GM18519 (cell line): ENCODE results near the gene UBE2J2.

Experiments
- ATAC-seq: cut with Tn5 transposase; IDR thresholded peaks from one replicate; pipeline ENCODE4 v1.9.1; 2021; ENCODE audit warnings: mild to moderate bottlenecking, moderate library complexity; ENCODE audit not compliant: unreplicated experiment, low FRiP score

Gene UBE2J2

GRCh38 chr1:1231400-1232207 lies 42.0 kb downstream of the UBE2J2 start, which contains the start of gene SDF4:
Gene SDF4 (minus strand): TSS chr1:1232001. CDS start chr1:1228772, 3,229 bp downstream.
- ATAC-seq: peak; percentile 83

GRCh38 chr1:1230656-1231399 lies 42.8 kb downstream of the UBE2J2 start:
- no peak for ATAC-seq

- ATAC-seq: no peak
These were observed 43.9 kb downstream of the UBE2J2 start for GRCh38 chr1:1229770-1230169.

DNA sequence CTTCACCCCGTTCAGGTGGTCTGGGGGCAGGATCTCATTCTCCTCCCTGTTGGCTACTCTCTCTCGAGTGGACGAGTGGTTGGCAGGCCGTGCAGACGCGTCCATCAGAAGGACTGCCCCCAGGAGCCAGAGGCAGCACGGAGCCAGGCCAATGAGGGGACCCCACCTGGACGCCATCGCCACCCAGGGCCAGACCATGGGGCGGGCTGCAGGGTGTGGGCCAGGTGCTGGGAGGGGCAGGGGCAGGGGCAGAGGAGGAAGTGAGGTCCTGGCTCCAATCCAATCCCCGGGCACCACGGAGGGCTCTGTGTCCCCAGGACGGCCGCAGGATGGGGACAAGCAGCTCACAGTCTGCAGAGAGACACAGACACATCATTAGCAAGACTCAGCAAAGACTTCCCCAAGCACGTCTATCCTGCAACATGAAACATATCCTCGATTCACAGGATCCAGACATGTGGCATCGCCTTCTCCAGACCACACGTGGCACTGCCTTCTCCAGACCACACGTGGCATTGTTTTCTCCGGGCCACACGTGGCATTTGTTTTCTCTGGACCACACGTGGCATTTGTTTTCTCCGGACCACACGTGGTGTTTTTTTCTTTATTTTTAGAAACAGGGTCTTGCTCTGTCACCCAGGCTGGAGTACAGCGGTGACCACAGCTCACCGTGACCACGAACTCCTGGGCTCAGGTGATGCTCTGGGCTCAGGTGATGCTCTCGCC lies 44.9 kb downstream of the UBE2J2 start:
- no peak for ATAC-seq

- ATAC-seq: no peak
These were observed 45.5 kb downstream of the UBE2J2 start for GRCh38 chr1:1228187-1228586.

GRCh38 chr1:1227386-1227785 lies 46.3 kb downstream of the UBE2J2 start:
- ATAC-seq: no peak

GRCh38 chr1:1226566-1227362 lies 46.9 kb downstream of the UBE2J2 start:
- no peak for ATAC-seq

DNA sequence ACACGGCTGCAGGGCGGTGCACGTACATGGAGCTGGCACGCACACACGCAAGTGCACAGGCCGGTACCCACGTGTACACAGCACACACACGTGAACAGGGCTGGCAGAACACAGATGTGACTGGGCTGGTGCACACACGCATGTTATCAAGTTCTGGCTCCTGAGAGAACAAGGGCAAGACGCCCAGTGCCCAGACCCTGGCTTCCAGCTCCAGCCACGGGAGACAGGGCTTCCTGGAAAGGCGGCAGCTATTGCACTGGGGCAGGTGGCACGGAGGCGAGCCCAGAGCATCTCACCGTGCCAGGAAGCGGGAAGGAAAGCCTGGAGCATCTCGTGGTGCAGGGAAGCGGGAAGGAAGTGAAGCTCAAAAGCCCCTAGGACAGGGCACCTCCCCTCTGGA lies 47.7 kb downstream of the UBE2J2 start:
- ATAC-seq: no peak

GRCh38 chr1:1225238-1225845 lies 48.3 kb downstream of the UBE2J2 start:
- no peak for ATAC-seq

- no peak for ATAC-seq
These were observed 49.8 kb downstream of the UBE2J2 start for GRCh38 chr1:1223891-1224290.

DNA sequence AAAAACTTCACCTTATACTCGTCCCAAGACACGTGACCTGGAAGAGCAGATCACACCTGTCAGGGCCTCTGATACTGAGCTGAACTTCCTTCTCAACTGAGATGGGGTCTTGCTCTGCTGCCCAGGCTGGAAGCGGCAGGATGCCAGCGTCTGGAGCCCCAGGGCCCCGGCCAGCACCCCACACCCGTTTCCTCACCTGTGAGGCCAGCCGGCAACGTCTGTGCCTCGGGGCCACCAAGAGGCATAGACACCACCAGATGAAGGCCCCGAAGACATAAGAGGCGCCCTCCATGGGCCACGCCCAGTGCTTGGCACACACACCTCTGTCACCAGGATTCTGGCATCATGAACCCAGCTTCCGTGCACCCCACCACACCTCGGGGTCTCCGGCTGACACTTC lies 50.3 kb downstream of the UBE2J2 start:
- no peak for ATAC-seq

GRCh38 chr1:1222575-1223225 lies 51.0 kb downstream of the UBE2J2 start:
- no peak for ATAC-seq

DNA sequence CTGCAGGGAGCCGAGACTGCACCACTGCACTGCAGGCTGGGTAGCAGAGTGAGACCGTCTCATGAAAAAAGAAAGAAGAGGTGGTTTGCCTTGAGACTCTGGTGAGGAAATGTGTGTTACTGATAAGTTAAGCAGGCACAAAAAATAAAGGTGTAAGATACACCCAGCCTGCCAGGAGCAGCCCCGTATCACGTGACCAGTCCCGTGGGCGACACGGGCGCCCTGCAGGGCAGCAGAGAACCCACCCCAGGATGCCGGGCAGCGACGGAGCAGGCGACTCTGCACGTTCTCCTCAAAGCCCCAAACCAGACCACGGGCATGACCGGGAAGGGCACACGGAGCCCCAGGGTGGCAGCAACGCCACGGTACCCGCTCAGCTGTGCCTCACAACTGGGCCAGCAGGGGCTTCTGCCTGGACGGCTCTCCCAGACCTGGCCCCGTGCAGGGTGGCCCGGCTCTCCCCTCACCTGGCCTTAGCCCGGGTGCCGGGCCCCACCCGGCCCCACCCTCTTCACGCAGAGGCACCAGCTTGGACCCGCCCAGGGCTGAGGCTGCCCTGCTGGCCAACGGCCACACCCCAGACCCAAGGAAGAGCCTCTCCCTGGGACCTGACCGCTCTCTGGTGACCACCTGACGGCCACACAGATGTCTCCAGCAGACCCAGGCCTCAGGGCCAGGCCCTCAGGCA lies 51.6 kb downstream of the UBE2J2 start:
- ATAC-seq: no peak

GRCh38 chr1:1220197-1220596 lies 53.5 kb downstream of the UBE2J2 start:
- ATAC-seq: no peak

- ATAC-seq: no peak
These were observed 54.3 kb downstream of the UBE2J2 start for GRCh38 chr1:1219341-1219740.

DNA sequence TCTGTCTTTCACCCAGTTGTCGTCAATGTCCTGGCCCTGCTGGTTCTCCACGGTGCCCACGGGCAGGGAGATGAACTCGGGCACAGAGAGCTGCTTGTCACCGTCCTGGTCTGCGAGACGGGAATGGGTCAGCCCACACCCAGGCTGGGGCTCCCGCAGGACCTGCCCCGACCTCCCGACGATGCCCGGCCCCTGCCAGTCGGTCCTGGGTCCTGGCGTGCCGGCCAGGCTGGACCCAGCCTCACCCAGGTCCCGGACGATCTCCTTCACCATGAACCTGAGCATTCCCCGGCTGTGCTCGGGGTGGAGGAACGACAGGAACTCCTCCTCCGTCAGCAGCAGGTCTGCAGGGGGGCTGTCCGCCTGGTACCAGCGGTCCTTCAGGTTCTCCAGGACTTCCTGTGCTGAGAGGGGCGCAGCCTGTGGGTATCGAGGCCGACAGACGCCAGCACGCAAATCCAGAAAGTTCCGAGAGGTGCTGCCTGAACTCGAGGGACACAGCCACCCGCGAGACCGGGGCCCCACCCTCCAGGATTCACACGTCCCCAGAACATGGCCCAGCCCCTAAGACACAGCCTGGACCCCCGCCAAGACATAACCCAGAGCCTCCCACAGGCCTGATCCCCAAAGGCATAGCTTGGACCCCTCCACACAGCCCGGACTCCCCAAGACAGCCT lies 55.0 kb downstream of the UBE2J2 start:
- ATAC-seq: no peak

GRCh38 chr1:1217621-1218523 lies 55.8 kb downstream of the UBE2J2 start:
- ATAC-seq: no peak
